A673 (cell line): ENCODE measurements around the gene USP25. TPM values are rescaled to one million over a fixed set of nuclear protein-coding genes. Genes with fewer than 3 reads are reported as not detected.

Experiments
- BruUV-seq: library from RNA; stranded (reverse); fragments of 400-500 nt; replicated peaks from 2 replicates; lab custom pipeline; 2021; lab: Mats Ljungman, UMichigan
- CTCF ChIA-PET: fragments of 300-600 bp; sonication (Branson Sonifier 250); formaldehyde crosslinking; loops from one replicate; lab custom pipeline; 2022; ENCODE audit warnings: antibody characterized with exemption; lab: Charles Lee
- POLR2A ChIA-PET: fragments of 300-600 bp; sonication (Branson Sonifier 250); formaldehyde crosslinking; loops from one replicate; lab custom pipeline; 2022; ENCODE audit warnings: antibody characterized with exemption; ENCODE audit not compliant: low non-redundant PET; lab: Charles Lee
- DNase-seq: peaks from one replicate; pipeline ENCODE4 v3.0.0-alpha.2; 2015; ENCODE audit warnings: low spot score
- H3K27ac ChIP-seq: fragments of 200-600 bp; sonication (generic); 2 replicates; pipeline ENCODE4 v1.5.1; 2016; ENCODE audit warnings: mixed run types, low read depth, mild to moderate bottlenecking, mixed read lengths, antibody characterized with exemption, low read length; ENCODE audit not compliant: poor library complexity, severe bottlenecking
- H3K27me3 ChIP-seq: fragments of 200-600 bp; sonication (generic); replicated peaks from 2 replicates; pipeline ENCODE4 v1.6.1; 2017; ENCODE audit warnings: mixed run types, low read depth, mild to moderate bottlenecking, mixed read lengths, antibody characterized with exemption, low read length; ENCODE audit not compliant: insufficient read depth, poor library complexity
- H3K36me3 ChIP-seq: fragments of 200-600 bp; sonication (generic); 2 replicates; pipeline ENCODE4 v1.6.1; 2016; ENCODE audit warnings: mixed run types, mild to moderate bottlenecking, mixed read lengths, antibody characterized with exemption, low read length; ENCODE audit not compliant: insufficient read depth, poor library complexity, severe bottlenecking
- H3K4me1 ChIP-seq: fragments of 200-600 bp; sonication (generic); 2 replicates; pipeline ENCODE4 v1.6.1; 2017; ENCODE audit warnings: mixed run types, mild to moderate bottlenecking, mixed read lengths, antibody characterized with exemption, low read length; ENCODE audit not compliant: insufficient read depth, poor library complexity, severe bottlenecking
- H3K4me3 ChIP-seq: fragments of 200-600 bp; sonication (generic); 2 replicates; pipeline ENCODE4 v1.5.1; 2016; ENCODE audit warnings: low read depth, mixed run types, mild to moderate bottlenecking, mixed read lengths, low read length; ENCODE audit not compliant: poor library complexity, severe bottlenecking
- H3K9me3 ChIP-seq: fragments of 200-600 bp; sonication (generic); 2 replicates; pipeline ENCODE4 v1.6.1; 2016; ENCODE audit warnings: mixed run types, low read depth, mild to moderate bottlenecking, mixed read lengths, antibody characterized with exemption, low read length; ENCODE audit not compliant: poor library complexity, severe bottlenecking
- CTCF ChIP-seq: fragments of 300-800, 200-600 bp; sonication (generic); conservative IDR thresholded peaks from 2 replicates; pipeline ENCODE4 v1.5.1; 2017; ENCODE audit warnings: low read depth, mild to moderate bottlenecking, antibody characterized with exemption, low read length, moderate library complexity, mixed read lengths
- EZH2 ChIP-seq: fragments of 200-600 bp; sonication (generic); IDR thresholded peaks from 2 replicates; pipeline ENCODE4 v1.6.1; 2017; ENCODE audit warnings: borderline replicate concordance, low read depth, mild to moderate bottlenecking, mixed read lengths, antibody characterized with exemption, low read length; ENCODE audit not compliant: poor library complexity, severe bottlenecking
- intact Hi-C: fragments of 100-400 bp; cut with micrococcal nuclease; formaldehyde crosslinking; loops from one replicate; pipeline ENCODE4 v1.10.0; 2022; ENCODE audit not compliant: unreplicated experiment
- total RNA-seq: library from RNA; stranded (reverse); gene quantifications from 2 replicates; pipeline ENCODE4 v1.2.3, GENCODE V29; 2021

Gene USP25
- total RNA-seq, 1 experiment from 2014 or later: 27.5 TPM

- H3K4me3 ChIP-seq: no peak overlapping the region
- no peaks in the 10 kb centered on the region for H3K4me1 ChIP-seq
- no peaks in the 10 kb centered on the region for H3K36me3 ChIP-seq
- no peaks in the 10 kb centered on the region for H3K27me3 ChIP-seq
- no peak for DNase-seq
- no peak overlapping the region for H3K27ac ChIP-seq
- POLR2A ChIA-PET: no interaction called here
- CTCF ChIA-PET: no interaction called here
- H3K9me3 ChIP-seq: no peaks in the 10 kb centered on the region
- intact Hi-C loops: loop anchor here (5.0 kb wide), 1 partner anchor 438 kb away; no protein-coding TSS in a partner anchor
- no TSS peak for BruUV-seq
- TF ChIP-seq EZH2: no peak
- no peak for TF ChIP-seq CTCF
Observed at GRCh38 chr21:15893902-15894301, 164.1 kb downstream of the USP25 start.

- intact Hi-C loops: loop anchor here (5.0 kb wide), 1 partner anchor 438 kb away; no protein-coding TSS in a partner anchor
- Histone ChIP-seq H3K4me1 (no peaks in the 10 kb centered on the region), H3K36me3 (no peaks in the 10 kb centered on the region), H3K9me3 (no peaks in the 10 kb centered on the region), H3K4me3 (no peak overlapping the region), H3K27ac (no peak overlapping the region), H3K27me3 (no peaks in the 10 kb centered on the region)
- CTCF ChIA-PET: no interaction called here
- no peak for TF ChIP-seq EZH2
- peak; percentile 57 for TF ChIP-seq CTCF
- BruUV-seq: no TSS peak
- POLR2A ChIA-PET: no interaction called here
- DNase-seq: peak; percentile 4
Observed at GRCh38 chr21:15894596-15894995, 164.8 kb downstream of the USP25 start.

- DNase-seq: no peak
- ChIA-PET POLR2A (no interaction called here), CTCF (no interaction called here)
- H3K27me3 ChIP-seq: no peaks in the 10 kb centered on the region
- intact Hi-C loops: no loop called here
- no peaks in the 10 kb centered on the region for H3K4me1 ChIP-seq
- no peak for TF ChIP-seq EZH2
- TF ChIP-seq CTCF: no peak
- H3K27ac ChIP-seq: no peak overlapping the region
- no TSS peak for BruUV-seq
- no peak overlapping the region for H3K4me3 ChIP-seq
- no peaks in the 10 kb centered on the region for H3K36me3 ChIP-seq
- no peaks in the 10 kb centered on the region for H3K9me3 ChIP-seq
Observed at GRCh38 chr21:15895142-15896106, 165.6 kb downstream of the USP25 start.
